Caki2 (cell line): ENCODE results near the gene TIAM1. TPM values are rescaled to one million over a fixed set of nuclear protein-coding genes. Genes with fewer than 3 reads are reported as not detected.
A peak's percentile ranks its signal among the peaks of the same experiment; 100 is the strongest.

Experiments used
- DNase-seq: peaks from one replicate; pipeline ENCODE4 v3.0.0-alpha.2; 2015; ENCODE audit warnings: low read depth
- in situ Hi-C: cut with HindIII; loops from 2 replicates; pipeline ENCODE4 v1.10.0; 2016; ENCODE audit warnings: low sequenced_read_pairs, low pct_unique_long_range_greater_than_20kb, mixed read lengths
- total RNA-seq: library from RNA; depleted of rRNA; stranded (reverse); fragments of >200 nt; shearing (Covaris generic); gene quantifications from 2 replicates; pipeline ENCODE4 v1.2.3, GENCODE V29; 2014; ENCODE audit warnings: low replicate concordance

The TIAM1 gene
- total RNA-seq, 1 experiment from 2014 or later = 4.2 TPM

DNA sequence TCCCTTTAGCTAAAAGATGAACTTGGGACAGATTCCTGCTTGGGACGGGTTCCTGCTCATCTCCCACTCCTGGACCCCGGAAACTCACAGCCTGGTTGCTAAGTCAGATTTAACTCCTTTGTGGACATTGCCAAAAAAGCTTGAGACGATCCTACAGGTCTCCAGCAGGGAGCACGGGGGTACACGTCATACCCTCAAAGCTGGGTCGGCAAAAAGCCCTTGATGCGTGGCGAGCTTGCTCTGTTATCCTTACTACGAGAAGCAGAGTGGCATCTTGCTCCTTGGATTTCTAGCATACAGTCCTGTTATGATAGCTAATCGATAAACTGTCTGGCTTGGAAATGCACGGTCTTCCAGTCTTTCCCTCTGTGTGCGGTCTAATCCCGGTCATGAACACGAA lies 244.9 kb downstream of the TIAM1 start:
- in situ Hi-C loops = no loop called here

GRCh38 chr21:31098576-31099005 lies 245.5 kb downstream of the TIAM1 start:
- DNase-seq = peak; percentile 39
- in situ Hi-C loops = no loop called here

More for the DNA sequence above, 244.9 kb downstream of the TIAM1 start:
- DNase-seq = no peak

DNA sequence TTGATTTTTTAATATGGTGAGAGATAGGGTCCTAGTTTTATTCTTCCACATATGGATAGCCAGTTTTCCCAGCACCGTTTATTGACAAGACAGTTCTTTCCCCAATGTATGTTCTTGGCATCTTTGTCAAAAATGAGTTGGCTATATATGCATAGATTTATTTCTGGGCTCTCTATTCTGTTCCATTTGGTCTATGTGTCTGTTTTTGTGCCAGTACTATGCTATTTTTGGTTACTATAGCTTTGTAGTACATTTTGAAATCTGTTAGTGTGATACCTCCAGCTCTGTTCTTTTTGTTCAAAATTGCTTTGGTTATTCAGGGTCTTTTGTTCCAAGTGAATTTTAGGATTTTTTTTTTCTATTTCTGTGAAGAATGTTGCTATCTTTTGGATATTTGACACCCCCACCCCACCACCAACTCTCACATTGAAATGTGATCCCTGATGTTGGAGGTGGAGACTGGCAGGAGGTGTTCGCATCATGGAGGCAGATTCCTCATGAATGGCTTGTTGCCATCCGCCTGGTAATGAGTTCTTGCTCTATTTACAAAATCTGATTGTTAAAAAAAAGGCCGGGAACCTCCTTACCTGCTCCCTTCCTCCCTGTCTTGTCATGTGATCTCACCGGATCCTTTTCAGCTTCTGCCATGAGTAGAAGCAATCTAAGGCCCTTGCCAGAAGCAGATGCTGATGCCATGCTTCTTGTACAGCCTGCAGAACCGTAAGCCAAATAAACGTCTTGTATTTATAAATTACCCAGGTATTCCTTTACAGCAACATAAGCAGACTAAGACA lies 251.0 kb downstream of the TIAM1 start:
- DNase-seq = no peak
- in situ Hi-C loops = no loop called here

DNA sequence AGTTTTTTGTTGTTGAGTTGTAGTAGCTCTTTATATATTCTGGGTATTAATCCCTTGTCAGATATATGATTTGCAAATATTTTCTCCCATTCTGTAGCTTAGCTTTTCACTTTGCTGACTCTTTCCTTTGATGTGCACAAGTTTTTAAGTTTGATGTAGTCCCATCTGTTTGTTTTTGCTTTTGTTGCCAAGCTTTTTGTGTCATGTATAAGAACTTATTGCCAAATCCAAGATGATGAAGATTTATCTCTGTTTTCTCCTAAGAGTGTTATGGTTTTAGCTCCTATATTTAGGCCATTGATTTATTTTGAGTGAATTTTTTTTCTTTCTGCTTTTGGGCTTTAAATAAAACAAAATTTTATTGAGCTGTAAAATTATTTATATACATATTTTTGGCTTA lies 253.7 kb downstream of the TIAM1 start:
- no peak for DNase-seq
- in situ Hi-C loops = no loop called here

- DNase-seq = no peak
- in situ Hi-C loops = no loop called here
Measured at GRCh38 chr21:31088474-31088751, 255.6 kb downstream of the TIAM1 start.

- no peak for DNase-seq
- in situ Hi-C loops = no loop called here
Measured at GRCh38 chr21:31087639-31088473, 256.2 kb downstream of the TIAM1 start.

- in situ Hi-C loops = no loop called here
- no peak for DNase-seq
Measured at GRCh38 chr21:31084689-31085088, 259.4 kb downstream of the TIAM1 start.

GRCh38 chr21:31078796-31079195 lies 265.3 kb downstream of the TIAM1 start:
- no peak for DNase-seq
- in situ Hi-C loops = no loop called here

DNA sequence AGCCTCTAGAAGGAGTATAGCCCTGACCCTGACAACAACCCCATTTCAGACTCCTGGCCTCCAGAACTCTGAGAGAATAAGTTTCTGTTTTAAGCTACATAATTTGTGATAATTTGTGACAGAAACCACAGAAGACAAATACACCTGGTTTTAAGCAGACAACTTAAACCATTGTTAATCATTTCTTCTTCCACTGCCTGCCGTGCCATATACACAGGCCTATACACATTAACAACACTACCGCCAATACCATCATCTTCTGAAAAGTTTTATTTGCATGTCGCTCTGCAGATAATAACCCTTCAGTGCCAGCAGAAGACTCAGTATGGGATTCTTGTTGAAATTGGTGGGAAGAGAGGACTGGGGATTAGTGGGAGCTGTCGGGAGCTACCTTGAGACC lies 265.8 kb downstream of the TIAM1 start:
- DNase-seq = no peak
- in situ Hi-C loops = no loop called here

DNA sequence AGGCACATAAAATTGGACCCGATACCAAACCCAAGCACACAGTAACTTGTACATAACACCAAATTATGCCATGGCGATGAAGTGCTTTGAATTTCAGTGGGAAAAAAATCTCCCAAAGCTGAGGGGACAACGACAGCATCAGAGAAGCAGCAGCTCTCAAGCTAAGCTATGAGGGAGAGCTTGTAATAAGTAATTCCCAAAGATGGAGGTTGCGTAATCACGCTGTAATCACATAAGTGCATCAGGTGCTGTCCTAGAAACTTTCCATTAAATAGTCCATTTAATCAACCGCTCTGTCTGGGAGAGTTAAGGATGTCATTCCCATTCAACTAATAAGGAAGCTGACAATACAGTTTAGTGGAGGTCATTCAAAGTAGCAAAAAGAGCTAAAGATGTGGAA lies 268.2 kb downstream of the TIAM1 start:
- DNase-seq = no peak

GRCh38 chr21:31072533-31072932 lies 271.5 kb downstream of the TIAM1 start:
- in situ Hi-C loops = no loop called here
- DNase-seq = no peak

More for the DNA sequence above, 268.2 kb downstream of the TIAM1 start:
- in situ Hi-C loops = no loop called here
